LoVo (cell line): ENCODE data around the gene ITIH6.
"Not testable (repeated sequence)": the region's sequence is repeated elsewhere in the genome, so short reads cannot be mapped to it uniquely, and the experiment has no call there.

Source experiments
- DNase-seq: peaks from one replicate; pipeline ENCODE4 v3.0.0-alpha.2; 2016; ENCODE audit warnings: low spot score

Gene ITIH6, protein sequence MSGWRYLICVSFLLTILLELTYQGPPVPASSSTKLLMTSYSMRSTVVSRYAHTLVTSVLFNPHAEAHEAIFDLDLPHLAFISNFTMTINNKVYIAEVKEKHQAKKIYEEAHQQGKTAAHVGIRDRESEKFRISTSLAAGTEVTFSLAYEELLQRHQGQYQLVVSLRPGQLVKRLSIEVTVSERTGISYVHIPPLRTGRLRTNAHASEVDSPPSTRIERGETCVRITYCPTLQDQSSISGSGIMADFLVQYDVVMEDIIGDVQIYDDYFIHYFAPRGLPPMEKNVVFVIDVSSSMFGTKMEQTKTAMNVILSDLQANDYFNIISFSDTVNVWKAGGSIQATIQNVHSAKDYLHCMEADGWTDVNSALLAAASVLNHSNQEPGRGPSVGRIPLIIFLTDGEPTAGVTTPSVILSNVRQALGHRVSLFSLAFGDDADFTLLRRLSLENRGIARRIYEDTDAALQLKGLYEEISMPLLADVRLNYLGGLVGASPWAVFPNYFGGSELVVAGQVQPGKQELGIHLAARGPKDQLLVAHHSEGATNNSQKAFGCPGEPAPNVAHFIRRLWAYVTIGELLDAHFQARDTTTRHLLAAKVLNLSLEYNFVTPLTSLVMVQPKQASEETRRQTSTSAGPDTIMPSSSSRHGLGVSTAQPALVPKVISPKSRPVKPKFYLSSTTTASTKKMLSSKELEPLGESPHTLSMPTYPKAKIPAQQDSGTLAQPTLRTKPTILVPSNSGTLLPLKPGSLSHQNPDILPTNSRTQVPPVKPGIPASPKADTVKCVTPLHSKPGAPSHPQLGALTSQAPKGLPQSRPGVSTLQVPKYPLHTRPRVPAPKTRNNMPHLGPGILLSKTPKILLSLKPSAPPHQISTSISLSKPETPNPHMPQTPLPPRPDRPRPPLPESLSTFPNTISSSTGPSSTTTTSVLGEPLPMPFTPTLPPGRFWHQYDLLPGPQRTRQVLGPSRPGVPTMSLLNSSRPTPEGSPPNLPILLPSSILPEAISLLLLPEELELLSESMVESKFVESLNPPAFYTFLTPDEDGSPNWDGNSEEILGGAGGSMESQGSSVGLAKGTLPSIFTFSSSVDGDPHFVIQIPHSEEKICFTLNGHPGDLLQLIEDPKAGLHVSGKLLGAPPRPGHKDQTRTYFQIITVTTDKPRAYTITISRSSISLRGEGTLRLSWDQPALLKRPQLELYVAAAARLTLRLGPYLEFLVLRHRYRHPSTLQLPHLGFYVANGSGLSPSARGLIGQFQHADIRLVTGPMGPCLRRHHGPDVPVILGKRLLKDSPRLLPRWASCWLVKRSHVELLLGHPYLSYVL

DNA sequence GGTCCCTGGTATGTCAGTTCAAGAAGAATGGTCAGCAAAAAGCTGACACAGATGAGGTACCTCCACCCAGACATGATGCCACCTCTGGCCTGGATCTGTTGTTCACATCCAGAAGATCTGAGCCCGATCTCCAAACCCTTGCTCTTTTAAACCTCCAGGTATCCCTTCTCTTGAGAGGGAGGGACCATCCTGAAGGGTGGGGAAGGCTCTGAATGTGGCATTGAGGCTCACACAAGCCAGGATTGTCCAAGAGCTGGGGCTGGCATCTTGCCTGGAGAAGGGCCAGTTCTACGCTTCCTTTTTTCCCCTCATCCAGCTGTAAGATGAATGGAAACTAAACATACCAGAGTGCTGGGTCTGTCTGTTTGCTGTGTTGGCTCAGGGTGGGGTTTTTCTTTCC lies at the start of gene ITIH6:
TSS of gene ITIH6 (minus strand) at position 119 of the 400 bp plus-strand sequence. CDS start at position 74, 45 bp downstream.
- DNase-seq: no peak

DNA sequence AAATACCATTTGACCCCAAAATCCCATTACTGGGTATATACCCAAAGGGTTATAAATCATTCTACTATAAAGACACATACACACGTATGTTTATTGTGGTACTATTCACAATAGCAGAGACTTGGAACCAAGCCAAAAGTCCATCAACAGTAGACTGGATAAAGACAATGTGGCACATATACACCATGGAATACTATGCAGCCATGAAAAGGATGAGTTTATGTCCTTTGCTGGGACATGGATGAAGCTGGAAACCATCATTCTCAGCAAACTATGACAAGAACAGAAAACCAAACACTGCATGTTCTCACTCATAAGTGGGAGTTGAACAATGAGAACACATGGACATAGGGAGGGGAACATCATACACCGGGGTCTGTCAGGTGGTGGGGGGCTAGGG lies 49.6 kb upstream of the ITIH6 start:
- DNase-seq: not testable (repeated sequence)

DNA sequence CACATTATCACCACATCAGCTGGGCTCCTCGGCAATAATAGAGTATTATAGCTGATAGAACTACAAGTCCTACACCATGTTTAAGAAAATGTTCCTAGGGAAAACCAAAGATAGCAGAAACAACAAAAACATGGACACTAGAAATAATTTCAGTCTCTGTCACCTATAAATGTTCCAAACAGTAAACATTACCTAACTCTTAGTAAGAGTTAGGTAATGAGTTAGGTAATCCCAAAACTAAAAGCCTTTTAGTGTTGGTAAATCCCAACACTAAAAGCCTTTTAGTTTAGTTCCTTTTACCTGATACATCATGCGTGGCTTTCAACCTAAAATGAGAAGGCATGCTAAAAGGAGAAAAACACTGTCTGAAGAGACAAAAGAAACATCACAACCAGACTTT lies 45.0 kb upstream of the ITIH6 start:
- no peak for DNase-seq

DNA sequence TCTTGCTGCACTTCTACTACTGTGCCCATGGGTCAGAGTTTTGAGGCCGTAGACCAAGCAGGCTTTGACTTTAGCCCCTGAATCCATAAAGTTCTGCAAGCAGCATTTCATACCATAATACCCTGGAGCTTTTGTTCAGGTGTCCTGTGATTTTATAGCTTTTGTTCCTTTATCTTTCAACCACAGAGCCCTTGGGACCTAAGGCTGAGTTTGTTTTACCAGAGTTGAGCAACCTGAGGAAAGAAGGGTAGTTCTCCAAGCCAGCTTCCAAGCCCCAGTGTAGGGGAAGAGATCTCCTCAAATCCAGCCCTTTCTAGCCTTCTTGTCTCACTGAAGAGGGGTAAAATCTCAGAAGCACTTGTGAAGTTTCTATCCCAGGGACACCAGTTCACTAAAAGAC lies 44.6 kb upstream of the ITIH6 start:
- DNase-seq: no peak

DNA sequence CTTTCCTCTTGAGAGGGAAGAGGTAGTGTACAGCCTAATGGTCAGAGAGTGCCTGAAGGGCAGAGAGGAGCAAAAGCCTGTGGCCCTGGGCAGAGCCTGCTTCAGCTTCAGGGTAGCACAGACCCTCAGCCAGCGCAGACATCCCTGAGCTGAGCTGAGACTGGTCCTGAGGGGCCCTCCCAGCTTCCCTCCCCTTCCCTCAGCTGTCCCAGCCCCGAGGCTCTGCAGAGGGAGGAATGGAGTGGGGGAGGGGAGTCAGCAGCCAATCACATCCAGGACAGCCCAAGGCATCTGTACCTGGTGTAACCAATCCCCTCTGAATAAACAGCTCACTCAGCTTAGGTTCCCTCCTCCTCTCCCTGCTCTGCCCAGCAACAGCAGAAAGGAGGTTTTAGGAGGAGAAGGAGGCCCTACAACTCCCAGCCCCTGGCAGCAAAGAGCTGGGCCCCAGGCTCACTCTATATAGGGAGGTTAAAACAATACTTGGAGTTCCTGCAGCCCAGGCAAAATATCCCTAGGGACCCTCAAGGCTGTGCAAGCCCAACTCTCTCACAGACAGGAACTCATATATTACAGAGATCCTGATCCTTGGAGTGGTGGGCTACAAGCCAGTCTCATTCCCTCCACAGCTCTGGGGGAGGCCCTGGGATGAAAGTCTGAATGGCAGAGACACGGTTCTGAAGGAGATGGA lies 43.3 kb upstream of the ITIH6 start:
- DNase-seq: not testable (repeated sequence)

DNA sequence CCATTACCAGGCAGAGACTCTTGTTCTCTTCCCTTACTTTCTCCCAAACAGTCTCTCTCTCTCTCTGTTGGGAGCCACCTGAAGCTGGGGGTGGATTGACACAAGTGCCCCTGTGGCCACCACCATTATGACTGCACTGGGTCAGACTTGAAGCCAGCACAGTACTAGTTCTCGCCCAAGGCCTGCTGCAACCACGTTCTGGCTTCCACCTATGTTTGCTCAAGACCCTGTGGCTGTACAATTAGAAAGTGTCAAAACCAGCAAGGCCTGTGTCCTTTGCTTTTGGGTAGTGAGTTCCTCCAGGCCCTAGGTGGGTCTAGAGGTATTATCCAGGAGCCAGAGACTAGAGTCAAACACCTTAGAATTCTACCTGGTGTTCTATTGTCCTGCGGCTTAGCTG lies 40.5 kb upstream of the ITIH6 start:
- no peak for DNase-seq

DNA sequence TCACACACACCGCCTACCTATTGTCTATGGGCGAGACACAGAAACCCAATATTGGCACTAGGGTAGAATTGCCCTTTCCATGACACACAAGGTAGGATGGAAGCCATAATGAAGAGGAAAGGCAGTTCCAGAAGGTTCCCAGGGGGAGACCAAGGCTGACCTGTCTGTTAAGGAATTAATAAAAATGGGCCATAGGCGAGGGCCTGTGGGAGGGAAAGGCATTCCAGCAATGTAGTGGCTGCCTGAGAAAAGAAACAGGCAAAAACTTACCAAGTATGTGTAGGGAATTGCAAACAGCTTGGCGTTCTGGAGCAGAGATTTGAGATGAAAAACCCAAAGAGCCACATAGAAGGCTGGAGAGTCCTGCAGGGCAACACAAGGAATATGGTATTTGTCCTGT lies 28.5 kb upstream of the ITIH6 start:
- DNase-seq: no peak

DNA sequence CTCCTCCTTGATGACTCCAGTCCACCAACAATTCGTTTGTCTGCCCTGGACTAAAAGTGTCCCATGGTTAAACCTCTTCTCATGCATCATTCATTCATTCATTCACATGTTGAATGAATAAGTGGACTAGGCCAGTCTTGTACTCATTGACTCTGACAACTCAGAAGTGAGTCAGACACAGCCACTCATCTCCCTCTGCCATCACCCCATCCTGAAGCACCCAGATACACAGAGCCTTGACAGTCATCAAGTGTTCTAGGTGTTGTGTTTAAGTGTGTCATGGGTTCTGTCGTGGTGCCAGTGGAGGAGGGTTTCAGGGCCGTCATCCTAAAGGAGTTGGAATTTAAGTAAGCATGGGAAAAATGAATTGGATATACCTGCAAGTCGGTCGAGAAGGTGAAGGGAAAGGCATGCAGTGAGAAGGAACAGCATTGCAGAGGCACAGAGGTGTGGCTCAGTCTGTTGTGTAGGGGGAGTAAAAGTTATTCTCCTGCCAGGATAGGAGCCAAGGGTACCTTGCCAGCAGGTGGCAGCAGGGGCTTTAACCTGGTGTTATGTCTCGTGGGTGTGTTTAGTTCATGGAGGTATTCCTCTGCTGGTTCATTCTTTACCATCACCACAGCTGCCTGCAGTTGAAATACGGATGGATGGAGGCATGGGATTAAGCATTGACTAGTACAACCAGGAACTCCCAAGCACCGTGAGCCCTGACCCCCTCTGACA lies 27.8 kb upstream of the ITIH6 start:
- DNase-seq: no peak

DNA sequence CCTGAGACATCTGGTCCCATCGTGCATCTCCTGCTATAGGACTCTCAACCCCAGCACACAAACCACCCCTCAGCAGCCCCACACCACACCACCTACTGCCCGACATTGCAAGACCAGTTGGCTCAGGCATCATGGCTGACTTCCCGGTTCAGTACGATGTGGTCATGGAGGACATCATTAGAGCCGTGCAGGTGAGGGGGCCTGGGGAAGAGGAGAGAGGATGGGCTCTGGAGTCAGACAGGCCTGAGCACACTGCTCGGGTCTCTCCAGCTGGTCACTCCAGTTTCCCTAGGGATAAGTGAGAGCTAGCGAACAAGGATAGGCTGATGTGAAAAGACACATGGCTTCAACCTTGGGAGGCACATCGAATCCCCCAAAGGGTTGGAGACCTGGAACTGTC lies 26.7 kb upstream of the ITIH6 start:
- DNase-seq: no peak

DNA sequence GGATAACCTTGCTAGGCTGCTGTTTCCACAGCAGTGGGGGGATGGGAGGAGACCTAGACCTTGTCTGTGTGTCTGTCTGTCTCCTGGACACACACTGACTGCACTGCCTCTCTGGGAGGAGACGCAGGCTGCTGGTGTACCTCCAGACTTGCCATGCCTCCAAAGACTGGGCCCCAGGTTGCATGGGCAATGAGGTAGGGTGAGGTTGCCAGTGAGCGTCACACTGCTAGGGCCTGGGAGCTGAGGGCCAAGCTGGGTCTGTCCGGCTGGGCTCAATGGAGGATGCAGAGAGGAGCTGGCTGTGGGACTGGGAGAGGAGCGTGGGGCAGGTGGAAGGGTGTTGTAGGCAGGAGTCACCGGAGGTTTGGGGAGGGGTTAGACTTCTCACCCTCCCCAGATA lies 26.1 kb upstream of the ITIH6 start:
- DNase-seq: no peak

DNA sequence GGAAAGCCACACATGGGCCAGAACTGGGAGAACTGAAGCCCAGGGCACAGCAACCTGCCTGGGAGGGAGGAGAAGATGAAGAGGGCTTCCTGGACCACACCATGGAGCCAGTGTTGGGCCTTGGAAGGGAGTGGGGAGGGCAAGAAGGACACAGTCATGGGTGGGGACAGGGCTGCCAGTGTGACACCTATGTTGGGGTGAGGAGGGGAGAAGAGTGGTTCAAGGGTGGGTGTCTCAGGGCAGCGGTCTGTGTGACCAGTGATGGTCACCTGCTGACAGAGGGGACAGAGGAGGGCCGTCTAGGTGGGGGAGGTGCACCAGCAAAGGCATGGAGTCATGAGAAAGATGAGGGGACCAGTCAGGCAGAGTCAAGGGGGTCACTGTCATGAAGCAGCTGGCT lies 23.3 kb upstream of the ITIH6 start:
- no peak for DNase-seq

DNA sequence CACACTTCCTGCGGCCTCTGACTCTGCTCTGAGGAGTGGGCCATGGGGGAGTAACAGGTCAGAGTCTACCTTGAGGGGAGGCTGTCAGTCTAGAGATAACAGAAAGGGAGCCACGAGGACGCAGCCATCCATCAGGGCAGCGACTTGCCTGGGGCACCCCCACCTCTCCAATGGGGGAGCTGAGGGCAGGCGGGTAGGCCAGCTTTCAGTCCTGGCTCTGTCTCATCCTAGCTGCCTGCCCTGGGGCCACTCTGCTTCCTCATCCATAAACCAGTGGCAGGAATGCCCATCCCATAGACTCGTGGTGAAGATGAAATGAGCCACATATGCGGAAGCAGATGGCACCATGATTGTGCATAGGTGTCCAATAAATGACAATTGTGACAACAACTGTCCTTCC lies 22.7 kb upstream of the ITIH6 start:
- no peak for DNase-seq

DNA sequence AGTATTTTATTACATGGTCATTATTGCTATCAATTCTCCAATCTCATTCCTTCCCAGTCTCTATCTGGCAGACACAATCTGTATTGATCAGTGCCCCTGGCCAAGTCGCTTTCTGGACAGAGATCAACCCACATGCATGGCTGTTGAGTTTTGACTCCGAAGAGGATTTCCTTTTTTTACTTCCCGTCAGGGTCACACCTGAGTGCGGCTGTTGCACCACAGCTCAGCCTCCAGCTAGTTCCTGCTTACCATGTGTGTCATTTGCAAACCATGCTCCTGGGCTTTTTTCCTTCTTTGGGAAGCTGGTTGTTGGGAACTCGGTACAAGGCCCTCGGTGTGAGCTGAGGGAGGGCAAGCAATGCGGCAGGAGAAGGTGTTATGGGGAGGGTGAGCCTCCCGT lies 21.1 kb upstream of the ITIH6 start:
- no peak for DNase-seq

DNA sequence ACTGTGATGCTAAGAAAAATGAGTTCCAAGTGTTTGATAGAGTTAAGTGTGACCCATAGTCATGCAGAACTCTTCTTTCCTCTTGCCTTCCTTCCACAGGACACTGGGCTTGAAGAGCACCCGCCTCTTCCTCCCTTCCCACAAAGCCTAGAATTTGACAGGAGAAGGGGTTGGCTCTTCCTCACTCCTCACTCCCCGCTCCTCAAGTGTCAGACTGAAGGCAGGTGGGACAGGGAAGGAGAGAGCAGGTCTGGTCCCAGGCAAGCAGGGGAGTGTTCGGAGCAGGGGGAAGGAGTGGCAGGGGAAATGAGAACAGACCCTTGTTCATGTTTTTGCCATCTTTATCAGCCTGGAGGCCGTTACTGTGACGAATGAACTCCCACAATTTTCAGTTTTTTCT lies 20.2 kb upstream of the ITIH6 start:
- no peak for DNase-seq

DNA sequence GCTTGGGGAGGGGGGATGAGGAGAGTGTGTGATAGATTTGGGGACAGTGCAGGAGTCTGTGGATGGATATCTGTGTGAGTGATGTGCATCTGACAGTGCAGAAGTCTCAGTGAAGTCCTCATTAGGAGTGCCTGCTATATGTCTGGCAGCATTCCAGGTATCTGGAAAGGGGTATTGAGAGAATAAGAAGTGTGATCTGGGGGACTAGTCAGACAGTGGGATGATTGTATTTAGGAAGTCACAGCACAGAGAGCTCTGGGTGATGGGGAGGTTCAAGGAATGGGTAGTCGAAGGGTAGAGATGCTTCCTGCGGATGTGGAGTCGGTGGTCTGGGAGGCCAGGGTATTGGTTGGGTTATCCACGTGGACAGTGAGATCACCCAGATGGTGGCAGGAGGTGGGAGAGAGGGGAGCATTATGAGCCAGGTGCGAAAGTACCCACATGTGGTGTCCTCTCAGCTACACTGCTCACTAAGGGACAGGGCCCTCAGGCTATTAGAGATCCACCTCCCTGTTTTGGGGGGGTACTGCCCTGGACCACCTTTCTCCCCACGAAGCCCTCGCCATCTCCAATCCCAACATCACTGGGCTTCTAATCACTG lies 19.3 kb upstream of the ITIH6 start:
- DNase-seq: no peak

DNA sequence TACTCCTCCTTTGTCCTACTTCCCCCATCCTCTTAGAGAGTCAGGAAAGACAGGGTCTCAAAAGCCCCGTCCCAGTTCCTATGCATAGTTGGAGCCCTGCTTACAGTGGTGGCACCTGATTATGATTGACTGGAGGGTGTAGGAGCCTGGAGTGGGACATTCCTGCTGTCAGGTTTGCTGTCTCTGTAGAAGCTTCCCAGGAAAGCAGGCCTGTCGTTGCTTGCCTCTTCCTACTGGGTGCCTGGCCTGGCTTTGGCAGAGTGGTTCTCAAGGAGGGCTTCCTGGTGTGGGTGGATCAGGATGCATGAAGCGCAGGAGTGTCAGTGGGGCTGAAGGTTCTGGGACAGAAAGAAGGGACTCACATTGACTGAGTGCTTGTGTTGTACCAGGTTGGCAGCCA lies 14.3 kb upstream of the ITIH6 start:
- DNase-seq: no peak

DNA sequence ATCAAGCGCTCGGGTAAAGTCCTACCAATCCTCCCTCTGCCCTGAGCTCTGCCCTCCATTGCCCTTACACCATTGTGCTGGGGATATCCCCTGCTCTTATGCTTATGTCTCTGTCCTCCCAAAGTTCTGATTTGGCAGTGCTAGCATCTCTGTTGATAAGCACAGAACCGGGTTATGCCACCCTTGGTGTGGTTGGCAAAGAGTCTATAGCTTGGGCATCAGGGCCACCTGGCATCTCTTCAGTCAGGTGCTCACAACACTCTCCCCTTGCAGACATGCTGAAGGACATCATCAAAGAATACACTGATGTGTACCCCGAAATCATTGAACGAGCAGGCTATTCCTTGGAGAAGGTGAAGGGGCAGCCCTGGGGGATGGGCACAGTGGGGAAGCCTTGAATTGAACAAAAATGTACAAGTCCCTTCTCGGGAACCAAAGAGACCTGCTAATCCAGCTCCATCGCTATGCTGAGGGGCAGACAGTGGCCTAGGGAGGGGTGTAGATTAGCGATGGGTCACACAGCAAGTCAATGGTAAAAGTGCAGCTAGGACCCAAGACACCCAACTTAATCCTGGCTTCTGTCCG lies 13.3 kb upstream of the ITIH6 start:
- no peak for DNase-seq

DNA sequence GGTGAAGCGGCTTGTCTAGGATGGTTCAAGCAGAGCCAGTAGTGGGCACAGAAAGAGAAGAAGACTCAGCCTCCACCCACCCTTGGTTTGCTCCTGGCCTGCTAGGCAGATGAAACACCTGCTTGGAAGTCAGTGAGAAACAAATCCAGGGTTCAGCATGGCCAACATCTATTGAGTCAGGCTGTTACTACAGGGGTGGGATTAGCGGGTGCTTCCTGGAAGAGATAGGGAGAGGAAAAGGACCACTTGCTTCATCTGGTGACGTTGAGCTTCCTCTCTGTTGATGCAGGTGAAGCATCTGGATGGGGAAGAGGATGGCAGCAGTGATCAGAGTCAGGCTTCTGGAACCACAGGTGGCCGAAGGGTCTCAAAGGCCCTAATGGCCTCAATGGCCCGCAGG lies 12.5 kb upstream of the ITIH6 start:
- DNase-seq: no peak

DNA sequence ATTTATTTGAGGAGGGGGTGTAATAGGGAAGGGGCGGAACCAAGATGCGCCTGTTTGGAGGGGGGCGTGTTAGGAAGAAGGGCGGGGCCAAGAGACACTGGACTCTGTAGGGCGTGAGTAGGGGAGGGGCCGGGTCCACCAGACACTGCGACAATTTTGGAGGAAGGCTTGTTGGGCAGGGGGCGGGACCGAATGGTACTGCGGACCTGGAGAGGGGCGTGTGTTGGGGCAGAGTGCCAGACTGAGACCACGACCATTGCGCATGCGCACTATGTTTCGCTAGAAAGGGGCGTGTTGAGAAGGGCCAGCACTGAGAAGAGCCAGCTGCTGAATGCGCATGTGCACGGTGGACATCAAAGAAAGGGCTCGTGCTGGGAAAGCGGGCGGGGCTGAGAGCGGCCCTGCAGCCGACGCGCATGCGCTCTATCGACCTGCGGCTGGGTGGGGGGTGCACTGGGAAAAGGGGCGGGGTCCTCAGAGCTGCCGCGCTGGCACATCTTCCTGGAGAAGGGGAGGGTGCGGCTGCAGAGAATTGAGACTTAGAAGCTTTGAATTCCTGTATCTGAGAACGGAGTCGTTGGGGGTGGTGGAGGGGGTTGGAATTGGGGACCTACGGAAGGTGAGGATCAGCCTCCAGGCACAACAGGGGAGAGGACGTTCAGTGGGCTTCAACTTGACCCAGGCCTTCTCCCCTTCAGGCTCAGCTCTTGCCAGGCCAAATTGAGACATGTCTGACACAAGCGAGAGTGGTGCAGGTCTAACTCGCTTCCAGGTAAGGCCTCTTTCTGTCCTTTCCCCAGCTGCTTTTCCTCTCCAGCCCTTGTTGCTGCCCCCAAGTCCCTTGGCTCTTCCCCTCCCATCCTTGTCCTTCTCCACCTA lies 10.8 kb upstream of the ITIH6 start:
- peak; percentile 87 for DNase-seq
